Measurements from ENCODE around the gene GEMIN5.

GRCh38 chr5:154851351-154851750, 86.7 kb downstream of the GEMIN5 start:
- TF ChIP-seq CTCF (IDR thresholded peaks at IDR 0.05): no peak
- no peak for TF ChIP-seq POLR2AphosphoS2 (conservative IDR thresholded peaks at IDR 0.05; ENCODE audit: low read length)
- TF ChIP-seq MAZ (IDR thresholded peaks at IDR 0.05; ENCODE audit: borderline replicate concordance, low read depth, low read length): no peak
- TF ChIP-seq KDM1A (IDR thresholded peaks at IDR 0.05; ENCODE audit: low read depth): no peak
- TF ChIP-seq POLR2A (IDR thresholded peaks at IDR 0.05; ENCODE audit: low read length): no peak
- TF ChIP-seq RNF2 (IDR thresholded peaks at IDR 0.05; ENCODE audit: borderline replicate concordance, low read depth): no peak
- no peak for TF ChIP-seq BHLHE40 (IDR thresholded peaks at IDR 0.05; ENCODE audit: low read depth, low read length)
